ENCODE data around the gene ASTN2.

ASTN2 gene

DNA sequence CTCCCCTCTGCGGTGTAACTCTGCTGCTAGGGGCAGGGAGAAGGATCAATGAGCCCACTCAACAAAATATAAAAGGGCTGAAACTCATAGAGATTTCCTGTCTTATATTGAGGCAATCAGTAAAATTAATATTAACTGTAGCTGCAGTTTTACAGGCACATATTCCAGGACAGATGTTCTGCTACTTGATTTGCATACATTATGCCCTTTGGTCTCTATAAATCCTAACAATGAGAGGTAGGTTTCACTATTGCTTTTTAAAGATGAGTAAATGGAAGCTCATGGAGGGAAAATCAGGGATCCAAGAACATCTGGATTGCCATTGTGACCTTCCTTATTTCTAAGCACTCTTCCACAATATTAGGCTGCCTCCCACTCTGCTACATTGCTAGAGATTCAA is 751.3 kb downstream of the ASTN2 start:
- POLR2A ChIA-PET: no interaction called here
- no peak for DNase-seq (ENCODE audit: extremely low spot score)
- TF ChIP-seq, protein P1, sequence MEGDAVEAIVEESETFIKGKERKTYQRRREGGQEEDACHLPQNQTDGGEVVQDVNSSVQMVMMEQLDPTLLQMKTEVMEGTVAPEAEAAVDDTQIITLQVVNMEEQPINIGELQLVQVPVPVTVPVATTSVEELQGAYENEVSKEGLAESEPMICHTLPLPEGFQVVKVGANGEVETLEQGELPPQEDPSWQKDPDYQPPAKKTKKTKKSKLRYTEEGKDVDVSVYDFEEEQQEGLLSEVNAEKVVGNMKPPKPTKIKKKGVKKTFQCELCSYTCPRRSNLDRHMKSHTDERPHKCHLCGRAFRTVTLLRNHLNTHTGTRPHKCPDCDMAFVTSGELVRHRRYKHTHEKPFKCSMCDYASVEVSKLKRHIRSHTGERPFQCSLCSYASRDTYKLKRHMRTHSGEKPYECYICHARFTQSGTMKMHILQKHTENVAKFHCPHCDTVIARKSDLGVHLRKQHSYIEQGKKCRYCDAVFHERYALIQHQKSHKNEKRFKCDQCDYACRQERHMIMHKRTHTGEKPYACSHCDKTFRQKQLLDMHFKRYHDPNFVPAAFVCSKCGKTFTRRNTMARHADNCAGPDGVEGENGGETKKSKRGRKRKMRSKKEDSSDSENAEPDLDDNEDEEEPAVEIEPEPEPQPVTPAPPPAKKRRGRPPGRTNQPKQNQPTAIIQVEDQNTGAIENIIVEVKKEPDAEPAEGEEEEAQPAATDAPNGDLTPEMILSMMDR (IDR thresholded peaks at IDR 0.05; ENCODE audit: control extremely low read depth, extremely low read depth, low read depth, missing control alignments): no peak
- CTCF ChIA-PET: interaction anchor here (2.3 to 3.1 kb wide), 3 partner anchors 12 to 1070 kb away, joined by 7 to 17 read pairs (median 8); no protein-coding TSS in a partner anchor

DNA sequence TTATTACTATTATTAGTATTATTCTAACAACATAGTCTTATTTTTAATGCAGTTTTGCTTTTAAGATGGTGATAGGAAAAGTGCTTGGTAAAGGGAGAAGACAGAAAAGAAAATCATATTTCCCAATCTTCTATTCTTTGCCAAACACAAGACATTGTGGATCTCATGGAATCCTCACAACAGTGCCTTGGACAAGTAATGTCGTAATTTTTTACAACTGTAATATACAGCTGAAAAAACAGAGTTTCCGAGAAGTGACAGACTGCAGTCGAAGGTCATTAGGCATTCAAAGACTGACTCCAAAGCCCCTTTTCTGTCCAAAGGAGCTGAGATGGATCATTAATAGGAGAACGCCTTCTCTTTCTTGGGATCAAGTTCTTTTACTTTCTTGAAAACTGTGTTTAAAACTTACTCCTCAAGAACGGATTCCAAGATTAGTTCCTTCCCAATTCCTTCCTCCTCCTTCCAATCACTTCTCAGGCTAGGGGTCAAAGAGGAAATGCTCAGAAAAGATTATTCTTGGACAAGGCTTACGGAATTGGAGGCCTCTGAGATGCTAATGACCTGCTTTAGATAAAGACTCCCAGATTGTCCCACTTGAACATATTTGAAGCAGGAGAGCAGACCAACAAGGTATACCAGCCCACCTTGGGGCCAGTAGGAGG is 752.1 kb downstream of the ASTN2 start:
- POLR2A ChIA-PET: no interaction called here
- CTCF ChIA-PET: interaction anchor here (1.5 to 3.1 kb wide), 6 partner anchors 13 to 1070 kb away, joined by 4 to 17 read pairs (median 7); no protein-coding TSS in a partner anchor
- TF ChIP-seq, protein P1 (IDR thresholded peaks at IDR 0.05; ENCODE audit: control extremely low read depth, extremely low read depth, low read depth, missing control alignments): no peak
- DNase-seq (ENCODE audit: extremely low spot score): no peak

- CTCF ChIA-PET: interaction anchor here (0.9 to 3.1 kb wide), 11 partner anchors 9 to 1068 kb away, joined by 3 to 17 read pairs (median 6); no protein-coding TSS in a partner anchor
Measured at GRCh38 chr9:116661037-116661954, 753.6 kb downstream of the ASTN2 start.

GRCh38 chr9:116658265-116658664 is 756.6 kb downstream of the ASTN2 start:
- POLR2A ChIA-PET: no interaction called here
- CTCF ChIA-PET: no interaction called here
- no peak for DNase-seq (ENCODE audit: extremely low spot score)
- TF ChIP-seq, protein P1 (IDR thresholded peaks at IDR 0.05; ENCODE audit: control extremely low read depth, extremely low read depth, low read depth, missing control alignments): no peak

More at GRCh38 chr9:116661037-116661954, 753.6 kb downstream of the ASTN2 start:
- TF ChIP-seq, protein P1 (IDR thresholded peaks at IDR 0.05; ENCODE audit: control extremely low read depth, extremely low read depth, low read depth, missing control alignments): peak; percentile 69
- DNase-seq (ENCODE audit: extremely low spot score): peak; percentile 49
- POLR2A ChIA-PET: no interaction called here

DNA sequence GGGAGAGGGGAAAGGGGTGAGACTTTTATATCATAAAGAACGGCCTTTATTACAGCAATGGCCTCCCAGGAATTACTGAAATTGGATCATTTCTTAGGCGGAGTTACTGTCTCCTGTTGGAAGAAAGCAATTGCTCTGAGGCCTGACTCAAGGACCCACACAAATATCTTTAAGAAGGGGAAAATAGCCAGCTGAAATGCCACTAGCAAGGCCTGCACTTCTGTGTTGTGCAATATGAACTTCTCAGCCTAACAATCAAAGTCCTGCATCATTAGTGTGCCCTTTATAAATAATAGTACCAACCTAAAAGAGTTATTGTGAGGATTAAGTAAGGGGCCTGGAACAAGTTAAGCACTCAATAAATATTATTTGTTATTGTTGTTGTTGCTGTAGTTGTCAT is 757.9 kb downstream of the ASTN2 start:
- ChIA-PET CTCF (interaction anchor here (2.0 kb wide), 1 partner anchor 10 kb away, joined by 5 read pairs; no protein-coding TSS in a partner anchor), POLR2A (no interaction called here)
- TF ChIP-seq, protein P1 (IDR thresholded peaks at IDR 0.05; ENCODE audit: control extremely low read depth, extremely low read depth, low read depth, missing control alignments): no peak
- no peak for DNase-seq (ENCODE audit: extremely low spot score)

DNA sequence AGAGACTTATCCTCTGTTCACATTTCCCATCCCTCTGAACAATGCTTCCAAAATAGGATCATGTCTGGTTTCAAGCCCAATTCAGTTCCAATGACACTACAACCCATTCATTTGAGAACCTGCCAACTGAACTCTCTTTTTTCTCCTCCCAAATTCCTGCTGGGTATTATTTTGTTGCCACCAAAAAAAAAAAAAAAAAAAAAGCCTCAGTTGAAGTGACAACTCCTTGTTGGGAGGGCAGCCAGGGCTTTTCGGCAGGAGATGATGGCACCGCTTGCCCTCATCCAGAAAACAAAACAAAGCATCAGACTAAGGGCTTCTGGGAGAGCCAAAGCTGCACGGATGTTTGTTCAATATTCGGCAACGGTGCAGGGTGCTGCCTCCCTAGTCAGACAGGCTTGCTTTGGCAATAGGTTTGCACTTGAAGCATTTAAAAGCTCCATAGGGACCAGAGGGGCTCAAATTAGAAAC is 758.3 kb downstream of the ASTN2 start:
- POLR2A ChIA-PET: no interaction called here
- CTCF ChIA-PET: interaction anchor here (2.0 kb wide), 1 partner anchor 9 kb away, joined by 5 read pairs; no protein-coding TSS in a partner anchor
- TF ChIP-seq, protein P1 (IDR thresholded peaks at IDR 0.05; ENCODE audit: control extremely low read depth, extremely low read depth, low read depth, missing control alignments): no peak

More for the DNA sequence above, 758.3 kb downstream of the ASTN2 start:
- no peak for DNase-seq (ENCODE audit: extremely low spot score)

Data from GM10248 (cell line).